ENCODE data around the gene ADCY9. TPM values are rescaled to one million over a fixed set of nuclear protein-coding genes. Genes with fewer than 3 reads are reported as not detected.
"Not testable (repeated sequence)": the region's sequence is repeated elsewhere in the genome, so short reads cannot be mapped to it uniquely, and the experiment has no call there.

Gene ADCY9
- total RNA-seq, 2 experiments from 2014 or later = 6.5 to 7.1 TPM

DNA sequence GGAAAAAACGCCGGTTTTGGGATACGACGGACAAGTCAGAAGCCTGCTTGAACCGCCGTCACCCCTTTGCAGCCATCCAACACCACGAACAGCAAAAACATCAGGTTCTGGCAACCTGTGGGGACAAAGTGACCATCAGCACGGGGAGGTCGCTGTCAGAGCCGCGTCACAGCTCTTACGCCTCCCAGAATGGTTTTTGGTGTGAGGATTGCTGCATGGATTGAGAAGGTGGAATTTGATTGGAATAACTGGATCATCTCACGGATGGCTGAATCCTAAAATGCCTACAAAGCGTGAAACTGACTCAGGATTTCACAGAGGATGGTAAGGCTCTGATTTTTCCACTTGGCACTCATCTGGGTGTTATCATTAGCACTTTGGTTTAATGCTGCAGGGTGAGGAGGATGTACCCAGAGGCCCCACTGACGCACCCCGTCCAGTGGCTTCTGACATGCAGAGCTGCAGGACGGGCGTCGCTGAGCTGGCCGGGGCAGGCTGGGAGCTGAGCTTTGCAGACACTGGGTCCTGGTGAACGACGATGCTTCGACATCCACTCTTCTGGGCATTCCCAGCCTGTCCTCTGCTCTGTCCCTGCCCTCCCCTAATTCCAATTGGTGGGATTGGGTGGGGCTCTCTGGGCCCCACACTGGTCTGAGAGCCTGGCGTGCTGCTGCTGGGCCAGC, 162.4 kb downstream of the ADCY9 start:
- H3K27ac Mint-ChIP-seq = no peak overlapping the region
- H3K4me1 Mint-ChIP-seq (ENCODE audit: low read depth) = no peaks in the 10 kb centered on the region
- no peak for DNase-seq
- no peaks in the 10 kb centered on the region for H3K9me3 Mint-ChIP-seq
- H3K4me3 Mint-ChIP-seq = no peak overlapping the region
- intact Hi-C loops (cut with micrococcal nuclease) = no loop called here
- peaks cover 18% of the 10 kb centered on the region for H3K27me3 Mint-ChIP-seq (ENCODE audit: low read depth)
- H3K36me3 Mint-ChIP-seq (ENCODE audit: low read depth) = no peaks in the 10 kb centered on the region
- CTCF ChIA-PET = no interaction called here

GRCh38 chr16:3952737-3953131, 163.5 kb downstream of the ADCY9 start:
- no peak for DNase-seq
- Mint-ChIP-seq H3K27ac (no peak overlapping the region), H3K27me3 (ENCODE audit: low read depth) (peaks cover 18% of the 10 kb centered on the region), H3K36me3 (ENCODE audit: low read depth) (no peaks in the 10 kb centered on the region), H3K4me3 (no peak overlapping the region), H3K4me1 (ENCODE audit: low read depth) (no peaks in the 10 kb centered on the region), H3K9me3 (no peaks in the 10 kb centered on the region)
- intact Hi-C loops (cut with micrococcal nuclease) = no loop called here
- CTCF ChIA-PET = no interaction called here

- Mint-ChIP-seq H3K27me3 (ENCODE audit: low read depth) (peaks cover 18% of the 10 kb centered on the region), H3K4me1 (ENCODE audit: low read depth) (no peaks in the 10 kb centered on the region), H3K27ac (no peak overlapping the region), H3K4me3 (no peak overlapping the region), H3K9me3 (no peaks in the 10 kb centered on the region), H3K36me3 (ENCODE audit: low read depth) (no peaks in the 10 kb centered on the region)
- intact Hi-C loops (cut with micrococcal nuclease) = no loop called here
- CTCF ChIA-PET = interaction anchor here (1.7 kb wide), 1 partner anchor 13 kb away, joined by 4 read pairs; no protein-coding TSS in a partner anchor
- no peak for DNase-seq
Measured at GRCh38 chr16:3951861-3952736, 164.1 kb downstream of the ADCY9 start.

DNA sequence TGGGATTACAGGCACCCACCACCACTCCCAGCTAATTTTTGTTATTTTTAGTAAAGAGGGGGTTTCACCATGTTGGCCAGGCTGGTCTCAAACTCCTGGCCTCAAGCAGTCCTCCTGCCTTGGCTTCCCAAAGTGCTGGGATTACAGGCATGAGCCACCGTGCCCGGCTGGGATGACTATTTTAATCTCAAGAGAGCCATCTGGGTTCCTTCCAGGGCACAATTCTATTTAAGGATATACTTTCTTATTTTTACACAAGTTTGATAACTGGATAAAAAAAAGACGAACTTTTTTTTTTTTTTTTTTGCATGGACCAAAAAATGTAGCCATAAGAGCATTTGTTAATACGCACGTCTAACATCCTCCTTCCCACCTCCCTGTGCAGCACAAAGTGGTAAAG, 164.9 kb downstream of the ADCY9 start:
- H3K4me3 Mint-ChIP-seq; H3K27ac Mint-ChIP-seq; H3K9me3 Mint-ChIP-seq; H3K36me3 Mint-ChIP-seq (ENCODE audit: low read depth); H3K4me1 Mint-ChIP-seq (ENCODE audit: low read depth); intact Hi-C loops (cut with micrococcal nuclease); DNase-seq: not testable (repeated sequence)
- H3K27me3 Mint-ChIP-seq (ENCODE audit: low read depth) = peaks cover 18% of the 10 kb centered on the region
- CTCF ChIA-PET = interaction anchor here (1.7 kb wide), 1 partner anchor 12 kb away, joined by 4 read pairs; no protein-coding TSS in a partner anchor

- Mint-ChIP-seq H3K4me1 (ENCODE audit: low read depth) (no peaks in the 10 kb centered on the region), H3K36me3 (ENCODE audit: low read depth) (no peaks in the 10 kb centered on the region)
Measured at GRCh38 chr16:3950343-3951193, 165.7 kb downstream of the ADCY9 start.

GRCh38 chr16:3949946-3950342, 166.3 kb downstream of the ADCY9 start:
- no peak for DNase-seq
- intact Hi-C loops (cut with micrococcal nuclease) = no loop called here
- H3K4me1 Mint-ChIP-seq (ENCODE audit: low read depth) = no peaks in the 10 kb centered on the region
- H3K27ac Mint-ChIP-seq = no peak overlapping the region
- no peaks in the 10 kb centered on the region for H3K36me3 Mint-ChIP-seq (ENCODE audit: low read depth)
- H3K9me3 Mint-ChIP-seq = no peaks in the 10 kb centered on the region
- H3K4me3 Mint-ChIP-seq = no peak overlapping the region
- H3K27me3 Mint-ChIP-seq (ENCODE audit: low read depth) = peaks cover 14% of the 10 kb centered on the region
- CTCF ChIA-PET = no interaction called here

More at GRCh38 chr16:3950343-3951193, 165.7 kb downstream of the ADCY9 start:
- H3K27me3 Mint-ChIP-seq (ENCODE audit: low read depth) = peaks cover 18% of the 10 kb centered on the region
- DNase-seq = no peak
- intact Hi-C loops (cut with micrococcal nuclease) = no loop called here
- H3K4me3 Mint-ChIP-seq = no peak overlapping the region
- no peaks in the 10 kb centered on the region for H3K9me3 Mint-ChIP-seq
- H3K27ac Mint-ChIP-seq = no peak overlapping the region
- CTCF ChIA-PET = interaction anchor here (1.7 kb wide), 1 partner anchor 12 kb away, joined by 4 read pairs; no protein-coding TSS in a partner anchor

DNA sequence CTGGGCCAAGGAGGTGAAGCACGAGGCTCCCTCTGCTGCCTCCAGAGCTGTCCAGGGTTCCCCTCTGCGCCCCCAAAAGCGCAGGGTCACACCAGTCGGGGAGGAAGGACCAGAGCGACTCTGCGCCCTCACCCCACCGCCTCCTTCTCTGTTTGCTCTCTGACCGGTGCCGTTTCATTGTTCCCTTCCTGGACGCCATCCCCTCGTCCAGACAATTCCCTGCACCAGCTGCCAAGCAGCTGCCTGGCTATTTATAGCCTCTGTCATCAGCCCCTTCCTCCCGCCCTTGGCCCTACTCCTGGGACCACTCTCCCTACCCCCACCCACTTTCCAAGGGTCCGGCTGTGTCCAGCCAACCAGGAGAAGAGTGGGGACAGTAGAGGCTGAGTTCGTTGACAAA, 167.0 kb downstream of the ADCY9 start:
- no peak overlapping the region for H3K27ac Mint-ChIP-seq
- intact Hi-C loops (cut with micrococcal nuclease) = no loop called here
- H3K27me3 Mint-ChIP-seq (ENCODE audit: low read depth) = peaks cover 8% of the 10 kb centered on the region
- no peaks in the 10 kb centered on the region for H3K4me1 Mint-ChIP-seq (ENCODE audit: low read depth)
- H3K36me3 Mint-ChIP-seq (ENCODE audit: low read depth) = no peaks in the 10 kb centered on the region
- DNase-seq = no peak
- H3K4me3 Mint-ChIP-seq = no peak overlapping the region
- H3K9me3 Mint-ChIP-seq = no peaks in the 10 kb centered on the region
- CTCF ChIA-PET = no interaction called here

GRCh38 chr16:3948378-3948995, 167.8 kb downstream of the ADCY9 start:
- Mint-ChIP-seq H3K9me3 (no peaks in the 10 kb centered on the region), H3K4me3 (no peak overlapping the region), H3K4me1 (ENCODE audit: low read depth) (no peaks in the 10 kb centered on the region), H3K27ac (no peak overlapping the region), H3K36me3 (ENCODE audit: low read depth) (no peaks in the 10 kb centered on the region), H3K27me3 (ENCODE audit: low read depth) (peaks cover 6% of the 10 kb centered on the region)
- intact Hi-C loops (cut with micrococcal nuclease) = no loop called here
- CTCF ChIA-PET = interaction anchor here (1.7 kb wide), 1 partner anchor 9 kb away, joined by 4 read pairs; no protein-coding TSS in a partner anchor
- no peak for DNase-seq

- Mint-ChIP-seq H3K4me3 (no peak overlapping the region), H3K27me3 (ENCODE audit: low read depth) (peaks cover 6% of the 10 kb centered on the region), H3K4me1 (ENCODE audit: low read depth) (no peaks in the 10 kb centered on the region), H3K27ac (no peak overlapping the region), H3K36me3 (ENCODE audit: low read depth) (no peaks in the 10 kb centered on the region), H3K9me3 (no peaks in the 10 kb centered on the region)
- intact Hi-C loops (cut with micrococcal nuclease) = no loop called here
- no peak for DNase-seq
- CTCF ChIA-PET = no interaction called here
Measured at GRCh38 chr16:3946604-3947180, 169.6 kb downstream of the ADCY9 start.

DNA sequence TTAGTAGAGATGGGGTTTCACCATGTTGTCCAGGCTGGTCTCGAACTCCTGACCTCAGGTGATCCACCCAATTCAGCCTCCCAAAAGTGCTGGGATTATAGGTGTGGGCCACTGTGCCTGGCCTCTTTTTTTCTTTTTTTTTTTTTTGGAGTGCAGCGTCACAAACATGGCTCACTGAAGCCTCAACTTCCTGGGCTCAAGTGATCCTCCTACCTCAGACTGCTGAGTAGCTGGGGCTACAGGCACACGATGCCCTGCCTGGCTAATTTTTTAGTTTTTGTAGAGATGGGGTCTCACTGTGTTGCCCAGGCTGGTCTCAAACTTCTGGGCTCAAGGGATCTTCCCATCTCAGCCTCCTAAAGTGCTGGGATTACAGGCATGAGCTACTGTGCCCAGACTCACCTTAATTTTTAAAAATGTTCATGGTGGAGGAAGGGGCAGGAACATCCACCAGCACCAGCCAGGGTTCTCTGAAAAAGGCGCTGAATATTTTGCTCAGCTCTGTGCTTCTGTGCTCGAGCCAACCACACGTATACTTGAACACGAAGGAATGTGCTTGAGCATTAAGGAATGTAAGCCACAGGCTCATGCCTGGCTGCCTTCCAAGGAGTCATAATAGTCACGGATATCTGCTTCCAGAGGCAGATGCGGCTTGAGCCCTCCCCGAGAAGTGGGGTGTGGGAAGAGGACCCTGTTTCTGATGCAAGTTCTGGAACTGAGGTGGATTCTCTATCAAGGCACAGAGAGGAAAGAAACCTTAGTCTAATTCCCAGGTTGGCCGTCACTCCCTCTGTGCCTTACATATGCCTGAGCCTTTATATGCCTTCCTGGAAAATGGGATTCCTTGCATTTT, 170.3 kb downstream of the ADCY9 start:
- intact Hi-C loops (cut with micrococcal nuclease) = no loop called here
- H3K36me3 Mint-ChIP-seq (ENCODE audit: low read depth) = no peaks in the 10 kb centered on the region
- no peak for DNase-seq
- CTCF ChIA-PET = no interaction called here
- H3K4me3 Mint-ChIP-seq = no peak overlapping the region
- no peaks in the 10 kb centered on the region for H3K4me1 Mint-ChIP-seq (ENCODE audit: low read depth)
- H3K27me3 Mint-ChIP-seq (ENCODE audit: low read depth) = peaks cover 4% of the 10 kb centered on the region
- H3K27ac Mint-ChIP-seq = no peak overlapping the region
- H3K9me3 Mint-ChIP-seq = no peaks in the 10 kb centered on the region

GRCh38 chr16:3944457-3944856, 171.8 kb downstream of the ADCY9 start:
- H3K27ac Mint-ChIP-seq; CTCF ChIA-PET; DNase-seq; intact Hi-C loops (cut with micrococcal nuclease); H3K9me3 Mint-ChIP-seq; H3K36me3 Mint-ChIP-seq (ENCODE audit: low read depth); H3K4me3 Mint-ChIP-seq; H3K27me3 Mint-ChIP-seq (ENCODE audit: low read depth); H3K4me1 Mint-ChIP-seq (ENCODE audit: low read depth): not testable (repeated sequence)
